ENCODE measurements around the gene F11R. TPM values are rescaled to one million over a fixed set of nuclear protein-coding genes. Genes with fewer than 3 reads are reported as not detected.
"Not testable (repeated sequence)": the region's sequence is repeated elsewhere in the genome, so short reads cannot be mapped to it uniquely, and the experiment has no call there.

F11R gene
- total RNA-seq, 3 donors from 2014 or later (not counting 1 experiment from before 2014, with no cell fraction given): 27.8 to 34.6 (median 30.2) TPM

DNA sequence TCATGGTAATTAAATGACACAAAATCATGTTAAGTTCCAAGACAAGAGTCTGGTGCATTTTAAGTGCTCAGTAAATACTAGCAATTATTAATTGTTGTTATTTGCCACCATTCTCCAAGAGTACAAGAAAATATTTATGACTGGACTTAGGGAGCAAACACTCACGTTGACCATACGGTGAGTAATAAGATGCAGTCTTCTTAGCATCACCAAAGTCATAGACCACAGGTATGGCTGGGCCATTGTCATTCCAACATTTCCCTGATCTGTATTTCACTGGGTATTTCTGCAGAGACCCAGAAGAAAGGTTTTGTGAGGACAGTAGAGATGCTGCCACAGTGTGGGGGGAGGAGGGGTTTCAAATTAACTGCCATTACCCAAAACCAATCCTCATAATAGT is 71.1 kb downstream of the F11R start:
- WGBS (ENCODE audit: insufficient coverage): 95% methylated on average over 2 of the region's 2 CpGs
- ATAC-seq (no peak), DNase-seq (no peak)
- Histone ChIP-seq H3K4me1 (ENCODE audit: control insufficient read depth, insufficient read depth, low read length) (peaks cover 15% of the 10 kb centered on the region), H3K27me3 (ENCODE audit: control insufficient read depth, insufficient read depth, low read length) (no peaks in the 10 kb centered on the region), H3K27ac (ENCODE audit: low read length) (no peak overlapping the region), H3K9me3 (ENCODE audit: control insufficient read depth, insufficient read depth, low read length) (no peaks in the 10 kb centered on the region), H3K36me3 (ENCODE audit: control insufficient read depth, insufficient read depth, low read length) (no peaks in the 10 kb centered on the region), H3K4me3 (ENCODE audit: low read length) (no peak overlapping the region)
- Mint-ChIP-seq H3K36me3 (no peaks in the 10 kb centered on the region), H3K27ac (no peak overlapping the region), H3K4me3 (no peak overlapping the region), H3K27me3 (ENCODE audit: low read depth in 2 of 2) (peaks cover 3 to 18% of the 10 kb centered on the region in 2 donors), H3K4me1 (peaks cover 27 to 30% of the 10 kb centered on the region in 2 donors), H3K9me3 (no peaks in the 10 kb centered on the region)
- TF ChIP-seq, protein P1, sequence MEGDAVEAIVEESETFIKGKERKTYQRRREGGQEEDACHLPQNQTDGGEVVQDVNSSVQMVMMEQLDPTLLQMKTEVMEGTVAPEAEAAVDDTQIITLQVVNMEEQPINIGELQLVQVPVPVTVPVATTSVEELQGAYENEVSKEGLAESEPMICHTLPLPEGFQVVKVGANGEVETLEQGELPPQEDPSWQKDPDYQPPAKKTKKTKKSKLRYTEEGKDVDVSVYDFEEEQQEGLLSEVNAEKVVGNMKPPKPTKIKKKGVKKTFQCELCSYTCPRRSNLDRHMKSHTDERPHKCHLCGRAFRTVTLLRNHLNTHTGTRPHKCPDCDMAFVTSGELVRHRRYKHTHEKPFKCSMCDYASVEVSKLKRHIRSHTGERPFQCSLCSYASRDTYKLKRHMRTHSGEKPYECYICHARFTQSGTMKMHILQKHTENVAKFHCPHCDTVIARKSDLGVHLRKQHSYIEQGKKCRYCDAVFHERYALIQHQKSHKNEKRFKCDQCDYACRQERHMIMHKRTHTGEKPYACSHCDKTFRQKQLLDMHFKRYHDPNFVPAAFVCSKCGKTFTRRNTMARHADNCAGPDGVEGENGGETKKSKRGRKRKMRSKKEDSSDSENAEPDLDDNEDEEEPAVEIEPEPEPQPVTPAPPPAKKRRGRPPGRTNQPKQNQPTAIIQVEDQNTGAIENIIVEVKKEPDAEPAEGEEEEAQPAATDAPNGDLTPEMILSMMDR (IDR thresholded peaks at IDR 0.05): no peak
- intact Hi-C loops (cut with micrococcal nuclease): loop anchor here (2.0 to 5.0 kb wide), 3 partner anchors 73 to 223 kb away; no protein-coding TSS in a partner anchor

DNA sequence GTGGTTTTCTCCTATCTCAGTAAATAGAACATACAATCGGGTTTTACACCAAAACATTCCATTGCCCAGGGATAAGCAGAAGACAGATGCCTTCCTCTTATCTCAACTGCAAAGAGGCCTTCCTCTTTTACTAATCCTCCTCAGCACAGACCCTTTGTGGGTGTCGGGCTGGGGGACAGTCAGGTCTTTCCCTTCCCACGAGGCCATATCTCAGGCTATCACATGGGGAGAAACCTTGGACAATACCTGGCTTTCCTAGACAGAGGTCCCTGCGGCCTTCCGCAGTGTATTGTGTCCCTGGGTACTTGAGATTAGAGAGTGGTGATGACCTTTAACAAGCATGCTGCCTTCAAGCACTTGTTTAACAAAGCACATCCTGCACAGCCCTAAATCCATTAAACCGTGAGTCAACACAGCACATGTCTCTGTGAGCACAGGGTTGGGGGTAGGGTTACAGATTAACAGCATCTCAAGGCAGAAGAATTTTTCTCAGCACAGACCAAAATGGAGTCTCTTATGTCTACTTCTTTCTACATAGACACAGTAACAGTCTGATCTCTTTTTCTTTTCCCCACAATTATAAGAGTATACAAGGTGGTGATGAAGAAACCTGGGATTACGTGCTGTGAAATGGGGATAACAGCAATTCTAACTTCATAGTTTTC is 71.6 kb downstream of the F11R start:
- DNase-seq; H3K36me3 ChIP-seq (ENCODE audit: control insufficient read depth, insufficient read depth, low read length); H3K9me3 Mint-ChIP-seq; H3K4me3 ChIP-seq (ENCODE audit: low read length); intact Hi-C loops (cut with micrococcal nuclease); H3K9me3 ChIP-seq (ENCODE audit: control insufficient read depth, insufficient read depth, low read length); ATAC-seq; H3K4me3 Mint-ChIP-seq; H3K27me3 ChIP-seq (ENCODE audit: control insufficient read depth, insufficient read depth, low read length); H3K27ac Mint-ChIP-seq; H3K27ac ChIP-seq (ENCODE audit: low read length); H3K36me3 Mint-ChIP-seq: not testable (repeated sequence)
- H3K4me1 ChIP-seq (ENCODE audit: control insufficient read depth, insufficient read depth, low read length): peaks cover 15% of the 10 kb centered on the region
- peaks cover 26 to 30% of the 10 kb centered on the region in 2 donors for H3K4me1 Mint-ChIP-seq
- peaks cover 7 to 24% of the 10 kb centered on the region in 2 donors for H3K27me3 Mint-ChIP-seq (ENCODE audit: low read depth in 2 of 2)
- 100% methylated on average over 1 of the region's 7 CpGs for WGBS (ENCODE audit: insufficient coverage)

DNA sequence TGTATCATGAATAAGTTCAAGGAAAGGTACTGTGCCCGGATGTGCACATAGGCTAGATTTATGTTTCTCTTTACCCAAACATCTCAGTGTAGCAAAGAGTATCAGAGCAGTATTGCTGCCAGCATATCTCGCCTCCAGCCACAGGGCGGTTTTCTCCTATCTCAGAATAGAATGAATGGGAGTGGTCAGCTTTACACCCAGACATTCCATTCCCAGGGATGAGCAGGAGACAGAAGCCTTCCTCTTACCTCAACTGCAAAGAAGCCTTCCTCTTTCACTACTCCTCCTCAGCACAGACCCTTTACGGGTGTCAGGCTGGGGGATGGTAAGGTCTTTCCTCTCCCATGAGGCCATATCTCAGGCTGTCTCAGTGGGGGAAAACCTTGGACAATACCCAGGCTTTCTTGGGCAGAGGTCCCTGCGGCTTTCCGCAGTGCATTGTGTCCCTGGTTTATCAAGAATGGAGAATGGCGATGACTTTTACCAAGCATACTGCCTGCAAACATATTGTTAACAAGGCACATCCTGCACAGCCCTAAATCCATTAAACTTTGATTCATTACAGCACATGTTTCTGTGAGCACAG is 73.7 kb downstream of the F11R start:
- H3K4me3 Mint-ChIP-seq; H3K9me3 Mint-ChIP-seq; DNase-seq; H3K36me3 ChIP-seq (ENCODE audit: control insufficient read depth, insufficient read depth, low read length); H3K36me3 Mint-ChIP-seq; ATAC-seq; intact Hi-C loops (cut with micrococcal nuclease); H3K27ac ChIP-seq (ENCODE audit: low read length); H3K4me3 ChIP-seq (ENCODE audit: low read length); H3K27ac Mint-ChIP-seq; H3K27me3 ChIP-seq (ENCODE audit: control insufficient read depth, insufficient read depth, low read length); H3K9me3 ChIP-seq (ENCODE audit: control insufficient read depth, insufficient read depth, low read length): not testable (repeated sequence)
- H3K4me1 ChIP-seq (ENCODE audit: control insufficient read depth, insufficient read depth, low read length): peaks cover 15% of the 10 kb centered on the region
- WGBS (ENCODE audit: insufficient coverage): 87% methylated on average over 5 of the region's 7 CpGs
- Mint-ChIP-seq H3K27me3 (ENCODE audit: low read depth in 2 of 2) (peaks cover 7 to 17% of the 10 kb centered on the region in 2 donors), H3K4me1 (peaks cover 21 to 25% of the 10 kb centered on the region in 2 donors)

DNA sequence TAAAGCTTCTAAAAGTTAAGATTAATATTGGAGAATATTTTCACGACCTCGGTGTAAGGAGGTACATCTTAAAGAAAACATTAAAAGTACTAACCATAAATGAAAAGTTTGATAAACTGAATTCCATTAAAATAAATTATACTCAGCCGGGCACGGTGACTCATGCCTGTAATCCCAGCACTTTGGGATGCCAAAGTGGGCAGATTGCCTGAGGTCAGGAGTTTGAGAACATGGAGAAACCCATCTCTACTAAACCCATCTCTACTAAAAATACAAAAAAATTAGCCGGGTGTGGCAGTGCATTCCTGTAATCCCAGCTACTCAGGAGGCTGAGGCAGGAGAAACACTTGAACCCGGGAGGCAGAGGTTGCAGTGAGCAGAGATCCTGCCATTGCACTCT is 75.1 kb downstream of the F11R start:
- H3K27ac ChIP-seq (ENCODE audit: low read length); H3K27me3 ChIP-seq (ENCODE audit: control insufficient read depth, insufficient read depth, low read length); H3K9me3 Mint-ChIP-seq; H3K4me3 ChIP-seq (ENCODE audit: low read length); H3K27ac Mint-ChIP-seq; H3K4me3 Mint-ChIP-seq; H3K9me3 ChIP-seq (ENCODE audit: control insufficient read depth, insufficient read depth, low read length); H3K36me3 ChIP-seq (ENCODE audit: control insufficient read depth, insufficient read depth, low read length); H3K36me3 Mint-ChIP-seq; DNase-seq; ATAC-seq; intact Hi-C loops (cut with micrococcal nuclease): not testable (repeated sequence)
- 95% methylated on average over 4 of the region's 6 CpGs for WGBS (ENCODE audit: insufficient coverage)
- H3K4me1 Mint-ChIP-seq: peaks cover 16 to 17% of the 10 kb centered on the region in 2 donors
- peaks cover 7 to 16% of the 10 kb centered on the region in 2 donors for H3K27me3 Mint-ChIP-seq (ENCODE audit: low read depth in 2 of 2)
- H3K4me1 ChIP-seq (ENCODE audit: control insufficient read depth, insufficient read depth, low read length): peaks cover 11% of the 10 kb centered on the region

Other genes with a start within 250 kb of the F11R start
- gene LY9, start 225.0 kb downstream of the F11R start, total RNA-seq: 10 to 100 TPM; 30.3 to 47.1 (median 34.4) TPM
- gene CD244, start 158.3 kb downstream of the F11R start, total RNA-seq: 100 to 1,000 TPM; 131 to 193 (median 150) TPM
- gene ITLN1, start 136.0 kb downstream of the F11R start, total RNA-seq: not detected
- gene ITLN2, start 66.3 kb downstream of the F11R start, total RNA-seq: not detected
- gene TSTD1, start 17.8 kb upstream of the F11R start, total RNA-seq: 10 to 100 TPM; 31.8 to 36.3 (median 34.3) TPM
- 100 to 1,000 TPM; 113 to 121 (median 114) TPM for gene USF1, start 24.8 kb upstream of the F11R start, total RNA-seq
- gene ARHGAP30, start 48.7 kb upstream of the F11R start, total RNA-seq: 100 to 1,000 TPM; 246 to 310 (median 272) TPM
- gene NECTIN4, start 68.4 kb upstream of the F11R start, total RNA-seq: under 1 TPM in 2 of 3 donors, not detected in 1; 0.07 to 0.09 TPM
- gene KLHDC9, start 77.2 kb upstream of the F11R start, total RNA-seq: under 1 TPM in 2 of 3 donors, not detected in 1; 0.49 to 0.50 TPM
- 10 to 100 TPM; 31.6 to 40.0 (median 35.0) TPM for gene PFDN2, start 96.9 kb upstream of the F11R start, total RNA-seq
- gene NIT1, start 97.0 kb upstream of the F11R start, total RNA-seq: 10 to 100 TPM; 26.5 to 31.7 (median 31.6) TPM
- 10 to 100 TPM; 40.6 to 44.0 (median 43.0) TPM for gene DEDD, start 111.5 kb upstream of the F11R start, total RNA-seq
- 100 to 1,000 TPM; 109 to 155 (median 117) TPM for gene UFC1, start 132.8 kb upstream of the F11R start, total RNA-seq
- gene USP21, start 138.3 kb upstream of the F11R start, total RNA-seq: 10 to 100 TPM; 31.6 to 40.3 (median 35.3) TPM
- 10 to 100 TPM; 45.5 to 66.3 (median 57.4) TPM for gene PPOX, start 145.3 kb upstream of the F11R start, total RNA-seq
- gene B4GALT3, start 156.4 kb upstream of the F11R start, total RNA-seq: 10 to 100 TPM; 58.4 to 62.2 (median 59.4) TPM
- gene ADAMTS4, start 177.9 kb upstream of the F11R start, total RNA-seq: under 1 TPM; 0.14 to 0.20 (median 0.14) TPM
- 10 to 100 TPM; 74.7 to 88.8 (median 84.7) TPM for gene NDUFS2, start 181.2 kb upstream of the F11R start, total RNA-seq
- gene FCER1G, start 194.1 kb upstream of the F11R start, total RNA-seq: 100 to 1,000 TPM; 226 to 281 (median 259) TPM
- not detected for gene APOA2, start 202.5 kb upstream of the F11R start, total RNA-seq
- 10 to 100 TPM; 16.6 to 23.6 (median 22.8) TPM for gene TOMM40L, start 204.9 kb upstream of the F11R start, total RNA-seq
- not detected for gene NR1I3, start 217.1 kb upstream of the F11R start, total RNA-seq
- not detected for gene PCP4L1, start 237.6 kb upstream of the F11R start, total RNA-seq

All from natural killer cell (primary cell).